H9 (cell line): ENCODE results near the gene PANX2. TPM values are rescaled to one million over a fixed set of nuclear protein-coding genes. Genes with fewer than 3 reads are reported as not detected.
"Not testable (repeated sequence)": the region's sequence is repeated elsewhere in the genome, so short reads cannot be mapped to it uniquely, and the experiment has no call there.

Experiments
- DNase-seq: peaks from one replicate; pipeline ENCODE4 v3.0.0-alpha.2; 2017
- H2AFZ ChIP-seq: one replicate; pipeline ENCODE4 v1.6.1; 2013; ENCODE audit warnings: mild to moderate bottlenecking, low read length, control low read depth, moderate library complexity
- H2AK5ac ChIP-seq: 2 replicates; pipeline ENCODE4 v1.6.1; 2013; ENCODE audit warnings: low read length, control low read depth, mixed read lengths; ENCODE audit not compliant: insufficient read length
- H2BK120ac ChIP-seq: one replicate; pipeline ENCODE4 v1.6.1; 2013; ENCODE audit warnings: low read depth, mild to moderate bottlenecking, low read length, control low read depth, inconsistent platforms; ENCODE audit not compliant: poor library complexity, severe bottlenecking
- H2BK12ac ChIP-seq: 2 replicates; pipeline ENCODE4 v1.6.1; 2013; ENCODE audit warnings: low read length, control low read depth, mixed read lengths, low read depth; ENCODE audit not compliant: insufficient read length
- H2BK15ac ChIP-seq: 2 replicates; pipeline ENCODE4 v1.6.1; 2013; ENCODE audit warnings: low read depth, low read length, control low read depth
- H2BK20ac ChIP-seq: one replicate; pipeline ENCODE4 v1.6.1; 2013; ENCODE audit warnings: low read depth, mild to moderate bottlenecking, low read length, control low read depth, inconsistent platforms; ENCODE audit not compliant: poor library complexity, severe bottlenecking
- H2BK5ac ChIP-seq: 2 replicates; pipeline ENCODE4 v1.6.1; 2013; ENCODE audit warnings: low read length, control low read depth, mixed read lengths; ENCODE audit not compliant: insufficient read length
- H3K14ac ChIP-seq: 2 replicates; pipeline ENCODE4 v1.6.1; 2013; ENCODE audit warnings: low read length, control low read depth; ENCODE audit not compliant: insufficient read depth
- H3K18ac ChIP-seq: 2 replicates; pipeline ENCODE4 v1.6.1; 2013; ENCODE audit warnings: low read depth, mild to moderate bottlenecking, mixed read lengths, low read length, control low read depth; ENCODE audit not compliant: insufficient read length
- H3K23ac ChIP-seq: 2 replicates; pipeline ENCODE4 v1.6.1; 2013; ENCODE audit warnings: low read length, control low read depth, mixed read lengths, low read depth; ENCODE audit not compliant: insufficient read length
- H3K23me2 ChIP-seq: 2 replicates; pipeline ENCODE4 v1.6.1; 2013; ENCODE audit warnings: low read depth, mild to moderate bottlenecking, mixed read lengths, low read length, control low read depth; ENCODE audit not compliant: insufficient read length, poor library complexity, severe bottlenecking
- H3K27ac ChIP-seq: 2 replicates; pipeline ENCODE4 v1.5.1; 2013; ENCODE audit warnings: low read length, control low read depth, mixed read lengths, low read depth; ENCODE audit not compliant: insufficient read length
- H3K27me3 ChIP-seq: 2 replicates; pipeline ENCODE4 v1.6.1; 2013; ENCODE audit warnings: low read length, control low read depth, inconsistent platforms; ENCODE audit not compliant: insufficient read depth
- H3K4ac ChIP-seq: 2 replicates; pipeline ENCODE4 v1.6.1; 2013; ENCODE audit warnings: low read depth, mild to moderate bottlenecking, control low read depth, inconsistent platforms, low read length, moderate library complexity
- H3K4me1 ChIP-seq: 2 replicates; pipeline ENCODE4 v1.6.1; 2013; ENCODE audit warnings: low read length, control low read depth, inconsistent platforms; ENCODE audit not compliant: insufficient read depth
- H3K4me2 ChIP-seq: 2 replicates; pipeline ENCODE4 v1.6.1; 2013; ENCODE audit warnings: low read length, control low read depth, mixed read lengths; ENCODE audit not compliant: insufficient read length, insufficient read depth
- H3K56ac ChIP-seq: 2 replicates; pipeline ENCODE4 v1.6.1; 2013; ENCODE audit warnings: low read depth, mild to moderate bottlenecking, mixed read lengths, low read length, control low read depth; ENCODE audit not compliant: insufficient read length
- H3K79me1 ChIP-seq: 2 replicates; pipeline ENCODE4 v1.6.1; 2013; ENCODE audit warnings: low read depth, mild to moderate bottlenecking, moderate library complexity, low read length, control low read depth, inconsistent platforms; ENCODE audit not compliant: insufficient read depth, poor library complexity, severe bottlenecking
- H3K79me2 ChIP-seq: 2 replicates; pipeline ENCODE4 v1.6.1; 2013; ENCODE audit warnings: low read length, control low read depth, inconsistent platforms; ENCODE audit not compliant: insufficient read depth
- H3K9ac ChIP-seq: 2 replicates; pipeline ENCODE4 v1.6.1; 2013; ENCODE audit warnings: low read length, control low read depth, mixed read lengths; ENCODE audit not compliant: insufficient read length; ENCODE audit errors: extremely low read depth
- H3K9me3 ChIP-seq: one replicate; pipeline ENCODE4 v1.6.1; 2013; ENCODE audit warnings: low read depth, low read length, inconsistent platforms; ENCODE audit not compliant: control insufficient read depth
- H3T11ph ChIP-seq: one replicate; pipeline ENCODE4 v1.6.1; 2013; ENCODE audit warnings: mild to moderate bottlenecking, low read length, control low read depth, inconsistent platforms
- H4K20me1 ChIP-seq: one replicate; pipeline ENCODE4 v1.6.1; 2013; ENCODE audit not compliant: control insufficient read depth, insufficient read length, insufficient read depth
- H4K5ac ChIP-seq: 2 replicates; pipeline ENCODE4 v1.6.1; 2013; ENCODE audit warnings: low read depth, mild to moderate bottlenecking, mixed read lengths, low read length, control low read depth; ENCODE audit not compliant: insufficient read length
- H4K8ac ChIP-seq: replicated peaks from 2 replicates; pipeline ENCODE4 v1.6.1; 2013; ENCODE audit warnings: low read length, control low read depth, mixed read lengths, low read depth; ENCODE audit not compliant: insufficient read length
- H4K91ac ChIP-seq: 2 replicates; pipeline ENCODE4 v1.6.1; 2013; ENCODE audit warnings: low read depth, mild to moderate bottlenecking, moderate library complexity, mixed read lengths, low read length, control low read depth; ENCODE audit not compliant: insufficient read length
- H3K27ac Mint-ChIP-seq, 3 experiments: 2 replicates in 2 of 3; 3 replicates in 1 of 3; pipeline ENCODE4 v1.8.0; 2020 to 2021; ENCODE audit warnings: mixed read lengths in 3 of 3, mild to moderate bottlenecking in 1 of 3, moderate library complexity in 1 of 3
- H3K27me3 Mint-ChIP-seq: 2 replicates; pipeline ENCODE4 v1.8.0; 2021; ENCODE audit warnings: low read depth, mild to moderate bottlenecking, moderate library complexity, mixed read lengths
- H3K36me3 Mint-ChIP-seq, 3 experiments: 2 replicates in 2 of 3; 3 replicates in 1 of 3; pipeline ENCODE4 v1.8.0; 2020 to 2021; ENCODE audit warnings: low read depth in 3 of 3, mixed read lengths in 3 of 3; ENCODE audit not compliant: insufficient read depth in 1 of 3
- H3K4me1 Mint-ChIP-seq, 2 experiments: 2 replicates each; pipeline ENCODE4 v1.8.0; 2020; ENCODE audit warnings: mixed read lengths in 2 of 2
- H3K4me3 Mint-ChIP-seq, 2 experiments: 2 replicates in 1 of 2; 3 replicates in 1 of 2; pipeline ENCODE4 v1.8.0; 2020 to 2021; ENCODE audit warnings: mild to moderate bottlenecking in 2 of 2, mixed read lengths in 2 of 2, moderate library complexity in 1 of 2
- H3K9me3 Mint-ChIP-seq, 2 experiments: 2 replicates in 1 of 2; 3 replicates in 1 of 2; pipeline ENCODE4 v1.8.0; 2020; ENCODE audit warnings: mild to moderate bottlenecking in 2 of 2, mixed read lengths in 2 of 2, moderate library complexity in 1 of 2
- CTCF ChIP-seq: fragments of 200-600 bp; sonication (generic); conservative IDR thresholded peaks from 3 replicates; pipeline ENCODE4 v1.8.0; 2021; ENCODE audit warnings: antibody characterized with exemption, mild to moderate bottlenecking
- WGBS: extraction: QIAGEN DNeasy Blood & Tissue Kit; methylation state at CpG from one replicate; pipeline ENCODE4 v1.1.7; 2013; ENCODE audit warnings: missing lambda C conversion rate, low lambda C conversion rate, mixed read lengths; ENCODE audit not compliant: insufficient read length; ENCODE audit errors: extremely low coverage; 5-methylcytosine and 5-hydroxymethylcytosine counted together
- total RNA-seq: library from RNA; stranded (reverse); gene quantifications from 2 replicates; pipeline ENCODE4 v1.2.1, GENCODE V29; 2021

Gene PANX2
- total RNA-seq, 1 experiment from 2014 or later, result 8.0 TPM

- Histone ChIP-seq H2BK5ac (no peak overlapping the region), H3K27me3 (no peaks in the 10 kb centered on the region), H2AK5ac (no peak overlapping the region), H3K79me2 (no peaks in the 10 kb centered on the region), H3K14ac (no peak overlapping the region; the same call in 1 of the 2 replicates), H3K4me2 (no peak overlapping the region), H2BK120ac (no peak overlapping the region), H3K4ac (no peak overlapping the region), H3K23me2 (peaks cover 6% of the 10 kb centered on the region), H3K27ac (no peak overlapping the region), H3K23ac (no peak overlapping the region), H3K79me1 (no peaks in the 10 kb centered on the region), H3K18ac (no peak overlapping the region), H4K5ac (no peak overlapping the region), H3K4me1 (no peaks in the 10 kb centered on the region), H4K20me1 (no peaks in the 10 kb centered on the region), H3K9me3 (no peaks in the 10 kb centered on the region), H2AFZ (no peak overlapping the region), H2BK15ac (no peak overlapping the region), H4K91ac (no peak overlapping the region), H4K8ac (peak overlapping the region; percentile 58), H2BK20ac (no peak overlapping the region), H3T11ph (no peak overlapping the region), H3K56ac (no peak overlapping the region), H2BK12ac (no peak overlapping the region), H3K9ac (no peak overlapping the region)
- peak; percentile 40; the same call in 2 of the 3 replicates for TF ChIP-seq CTCF
- WGBS, result no CpG with 5 or more reads among the region's 27 CpGs
- H3K4me1 Mint-ChIP-seq, result peaks cover 2 to 7% of the 10 kb centered on the region in 2 experiments
- H3K4me3 Mint-ChIP-seq, result peak overlapping the region in 1 of 2 experiments; percentile 74; a peak in 3 of 5 replicates
- DNase-seq, result no peak
- H3K9me3 Mint-ChIP-seq, result no peaks in the 10 kb centered on the region; a peak in 1 of 5 replicates
- H3K36me3 Mint-ChIP-seq, result no peaks in the 10 kb centered on the region; a peak in 1 of 7 replicates
- peaks cover 28% of the 10 kb centered on the region for H3K27me3 Mint-ChIP-seq
- no peak overlapping the region for H3K27ac Mint-ChIP-seq
Measured at GRCh38 chr22:50146439-50147238, 23.9 kb upstream of the PANX2 start.

- H3K27me3 ChIP-seq, H3K27ac Mint-ChIP-seq, H3T11ph ChIP-seq, H2BK15ac ChIP-seq, H3K9ac ChIP-seq, H3K56ac ChIP-seq, H2BK20ac ChIP-seq, H3K79me2 ChIP-seq, H3K4me2 ChIP-seq, H3K4ac ChIP-seq, H3K14ac ChIP-seq, H4K8ac ChIP-seq, H3K4me1 Mint-ChIP-seq, H3K18ac ChIP-seq, H3K4me3 Mint-ChIP-seq, H2AFZ ChIP-seq, H2BK120ac ChIP-seq, H2BK5ac ChIP-seq, H2AK5ac ChIP-seq, H3K23ac ChIP-seq, H3K36me3 Mint-ChIP-seq, H2BK12ac ChIP-seq, H4K20me1 ChIP-seq, H3K79me1 ChIP-seq, H4K91ac ChIP-seq, H3K9me3 Mint-ChIP-seq, H3K4me1 ChIP-seq, H3K27ac ChIP-seq, H3K9me3 ChIP-seq, H4K5ac ChIP-seq, H3K23me2 ChIP-seq, DNase-seq: not testable (repeated sequence)
- WGBS, result no CpG with 5 or more reads among the region's 26 CpGs
- peaks cover 24% of the 10 kb centered on the region for H3K27me3 Mint-ChIP-seq
Measured at GRCh38 chr22:50147258-50148165, 23.0 kb upstream of the PANX2 start.
